GM21515 (cell line): ENCODE results near the gene MKNK1.
"Not testable (repeated sequence)": the region's sequence is repeated elsewhere in the genome, so short reads cannot be mapped to it uniquely, and the experiment has no call there.

Source experiments
- ATAC-seq: cut with Tn5 transposase; IDR thresholded peaks from one replicate; pipeline ENCODE4 v1.9.1; 2021; ENCODE audit not compliant: unreplicated experiment

The MKNK1 gene

DNA sequence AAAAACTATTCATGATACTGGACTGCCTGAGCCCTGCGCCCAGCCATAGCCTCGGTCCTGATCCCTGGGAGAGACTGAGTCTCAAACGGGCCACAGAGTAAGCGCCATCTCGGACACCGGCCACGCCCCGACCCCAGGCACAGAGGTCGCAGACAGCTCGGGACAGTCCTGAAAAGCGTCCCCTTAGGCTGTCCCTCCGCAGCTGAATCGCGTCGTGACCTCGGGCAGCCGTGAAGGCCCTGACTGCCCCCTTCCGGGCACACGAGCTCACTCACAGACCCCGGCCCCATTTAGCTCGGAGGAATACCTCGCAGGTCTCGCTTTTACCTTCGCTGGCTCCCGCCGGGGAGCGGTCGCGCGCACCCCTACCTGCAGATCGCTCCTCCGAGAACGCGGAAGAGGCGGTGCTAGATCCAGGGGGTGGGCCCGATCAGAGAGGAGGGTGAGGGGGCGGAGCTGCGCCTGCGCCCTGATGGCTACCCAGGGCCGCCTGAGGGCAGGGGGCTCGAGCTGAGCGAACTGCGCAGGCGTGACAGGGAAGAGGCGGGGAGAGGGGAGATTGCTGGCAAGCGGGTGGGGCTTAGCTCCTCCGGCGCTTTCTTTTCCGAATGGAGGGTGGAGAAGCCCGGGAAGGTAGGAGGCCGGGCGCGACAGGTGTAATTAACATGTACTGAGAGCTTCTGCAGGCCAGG lies at the start of gene MKNK1:
TSS of gene MKNK1 (minus strand) at position 411 of the 692 bp plus-strand sequence. CDS start 20,941 bp downstream, outside the sequence.
- ATAC-seq = peak; percentile 94

DNA sequence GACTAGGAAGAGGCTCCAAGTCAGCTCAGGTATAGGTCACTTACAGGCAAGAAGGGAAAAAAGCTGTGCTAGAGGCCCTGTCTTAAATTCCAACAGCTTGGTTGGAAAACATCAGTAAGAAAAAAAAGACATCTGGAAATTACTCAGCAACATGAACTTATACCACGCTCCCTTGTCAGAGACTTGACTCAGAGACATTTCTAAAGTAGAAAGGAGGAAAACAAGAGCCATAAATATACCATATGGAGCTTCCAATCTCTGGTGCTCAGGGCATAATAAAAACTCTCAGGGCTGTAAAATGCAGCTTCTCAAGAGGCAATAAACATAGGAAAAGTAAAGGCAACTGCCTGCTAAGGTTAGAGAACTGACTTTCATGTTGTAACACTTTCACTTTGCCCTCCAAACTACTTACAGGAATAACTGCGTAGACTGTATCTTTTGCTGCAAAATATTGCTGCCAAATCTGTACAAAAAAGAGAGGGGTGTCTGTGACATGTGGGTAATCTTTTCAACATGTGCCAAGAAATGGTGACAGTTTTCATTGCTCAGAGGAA lies 49.4 kb upstream of the MKNK1 start:
- no peak for ATAC-seq

DNA sequence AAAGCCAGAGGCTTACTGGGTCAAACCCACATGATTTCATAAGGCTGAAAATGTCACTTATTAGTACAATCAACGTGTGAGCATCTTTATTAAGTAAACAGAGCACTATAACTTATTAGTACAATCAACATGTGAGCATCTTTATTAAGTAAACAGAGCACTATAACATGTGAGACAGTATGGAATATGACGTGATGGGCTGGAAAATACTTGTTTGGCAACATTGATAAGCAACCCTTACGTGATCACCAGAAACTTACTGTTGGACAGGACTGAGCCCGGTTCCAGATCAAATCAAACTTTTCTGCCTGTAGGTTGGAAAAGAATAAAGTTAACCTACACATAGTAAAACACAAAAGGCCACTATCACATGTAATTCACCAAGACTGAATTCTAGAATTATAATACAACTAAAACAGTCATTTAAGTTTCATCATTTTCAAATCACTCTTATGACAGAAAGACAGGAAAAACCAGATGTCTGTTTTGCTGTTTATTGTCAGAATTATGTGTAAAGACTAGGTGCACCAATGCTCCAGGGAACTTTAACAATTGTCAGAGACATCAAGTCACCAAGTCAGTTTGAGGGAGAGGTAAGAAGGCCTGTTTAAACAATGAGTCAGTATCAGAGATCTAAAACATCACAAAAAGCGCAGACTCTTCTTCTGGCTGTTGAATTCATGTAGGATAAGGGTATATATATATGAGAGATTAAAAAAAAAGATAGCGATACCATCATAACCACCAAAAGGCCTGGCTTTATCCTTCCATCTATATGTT lies 48.4 kb upstream of the MKNK1 start:
- no peak for ATAC-seq

DNA sequence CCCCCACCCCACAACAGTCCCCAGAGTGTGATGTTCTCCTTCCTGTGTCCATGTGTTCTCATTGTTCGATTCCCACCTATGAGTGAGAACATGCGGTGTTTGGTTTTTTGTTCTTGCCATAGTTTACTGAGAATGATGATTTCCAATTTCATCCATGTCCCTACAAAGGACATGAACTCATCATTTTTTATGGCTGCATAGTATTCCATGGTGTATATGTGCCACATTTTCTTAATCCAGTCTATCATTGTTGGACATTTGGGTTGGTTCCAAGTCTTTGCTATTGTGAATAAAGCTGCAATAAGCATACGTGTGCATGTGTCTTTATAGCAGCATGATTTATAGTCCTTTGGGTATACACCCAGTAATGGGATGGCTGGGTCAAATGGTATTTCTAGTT lies 47.1 kb upstream of the MKNK1 start:
- ATAC-seq = not testable (repeated sequence)

DNA sequence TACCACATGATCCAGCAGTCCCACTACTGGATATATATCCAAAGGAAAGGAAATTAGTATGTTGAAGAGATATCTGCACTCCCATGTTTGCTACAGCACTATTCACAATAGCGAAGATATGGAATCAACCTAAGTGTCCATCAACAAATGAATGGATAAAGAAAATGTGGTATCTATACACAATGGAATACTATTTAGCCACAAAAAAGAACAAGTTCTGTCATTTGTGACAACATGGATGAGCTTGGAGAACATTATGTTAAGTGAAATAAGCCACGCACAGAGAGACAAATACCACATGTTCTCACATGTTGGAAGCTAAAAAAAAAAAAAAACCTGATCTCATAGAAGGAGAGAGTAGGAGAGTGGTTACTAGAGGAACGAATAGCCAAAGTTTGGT lies 46.4 kb upstream of the MKNK1 start:
- no peak for ATAC-seq

DNA sequence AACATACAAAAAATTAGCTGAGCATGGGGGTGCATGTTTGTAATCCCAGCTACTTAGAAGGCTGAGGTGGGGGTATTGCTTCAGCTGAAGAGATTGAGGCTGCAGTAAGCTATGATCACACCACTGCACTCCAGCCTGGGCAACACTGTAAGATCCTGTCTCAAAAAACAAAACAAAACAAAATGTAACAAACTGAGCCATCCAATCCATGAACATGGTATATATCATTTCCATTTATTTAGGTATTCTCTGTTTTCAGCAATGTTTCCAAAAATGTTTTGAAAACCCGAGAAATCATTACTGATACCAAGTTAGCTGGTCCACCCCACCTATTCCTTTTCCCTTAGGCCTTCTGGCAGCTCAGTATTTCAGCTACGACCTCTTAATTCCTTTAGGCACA lies 45.7 kb upstream of the MKNK1 start:
- ATAC-seq = no peak

DNA sequence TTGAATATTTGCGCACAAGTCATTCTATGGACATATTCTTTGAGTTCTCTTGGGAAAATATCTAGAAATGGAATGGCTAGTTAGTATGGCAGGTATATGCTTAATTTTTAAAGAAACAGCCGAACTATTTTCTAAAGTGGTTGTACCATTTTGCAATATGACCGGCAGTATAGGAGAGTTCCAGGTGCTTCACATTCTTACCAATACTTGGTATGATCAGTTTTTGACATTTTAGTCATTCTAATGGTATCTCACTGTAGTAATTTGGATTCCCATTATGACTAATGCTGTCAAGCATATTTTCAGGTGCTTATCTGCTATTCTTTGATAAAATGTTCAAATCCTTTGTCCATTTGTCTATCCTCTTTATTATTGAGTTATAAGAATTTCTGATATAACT lies 43.5 kb upstream of the MKNK1 start:
- no peak for ATAC-seq

DNA sequence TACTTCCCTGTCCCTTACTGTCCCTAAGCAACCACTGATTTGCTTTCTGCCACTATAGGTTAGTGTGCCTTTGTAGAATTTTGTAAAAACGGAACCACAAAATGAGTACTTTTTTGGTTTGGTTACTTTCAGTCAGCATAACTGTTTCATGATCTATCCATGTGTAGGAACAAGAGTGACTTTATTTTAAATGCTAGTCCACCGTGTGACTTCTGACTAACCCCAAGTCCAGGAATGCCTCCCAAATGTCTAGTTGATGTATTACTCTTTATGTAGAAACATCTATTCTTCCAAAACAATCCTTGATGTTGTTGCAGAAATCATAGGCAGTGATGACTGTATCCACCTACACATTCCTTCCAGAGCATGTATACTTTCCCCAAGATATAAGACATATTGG lies 42.8 kb upstream of the MKNK1 start:
- no peak for ATAC-seq

DNA sequence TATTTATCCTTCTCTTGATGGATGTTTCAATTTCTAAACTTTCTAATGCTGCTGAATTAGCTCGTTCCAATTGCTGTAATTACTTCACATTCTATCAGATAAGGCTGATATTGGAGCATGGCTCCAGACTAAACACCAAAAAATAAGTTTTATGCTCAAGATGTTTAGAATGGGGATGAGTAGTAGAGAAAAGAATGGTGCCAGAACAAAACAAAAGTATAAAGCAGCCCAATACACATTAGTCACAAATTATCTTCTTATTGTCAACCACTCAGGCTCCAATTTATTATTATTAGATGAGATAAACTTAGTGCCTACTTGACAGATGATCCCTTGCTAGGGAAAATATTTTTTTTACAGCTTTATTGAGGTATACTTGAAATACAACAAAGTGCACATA lies 42.3 kb upstream of the MKNK1 start:
- no peak for ATAC-seq

DNA sequence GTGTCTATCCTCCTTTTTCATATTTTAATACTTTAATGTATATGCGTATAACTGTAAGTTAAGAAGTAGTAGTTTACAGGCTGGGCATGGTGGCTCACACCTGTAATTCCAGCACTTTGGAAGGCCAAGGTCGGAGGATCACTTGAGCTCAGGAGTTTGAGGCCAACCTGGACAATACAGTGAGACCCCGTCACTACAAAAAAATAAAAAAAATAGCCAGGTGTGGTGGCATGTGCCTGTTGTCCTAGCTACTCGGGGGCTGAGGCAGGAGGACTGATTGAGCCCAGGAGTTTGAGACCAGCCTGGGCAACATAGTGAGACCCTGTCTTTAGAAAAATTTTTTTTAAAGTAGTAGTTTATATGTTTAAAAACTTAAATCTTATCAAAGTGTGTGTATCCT lies 41.7 kb upstream of the MKNK1 start:
- ATAC-seq = no peak

DNA sequence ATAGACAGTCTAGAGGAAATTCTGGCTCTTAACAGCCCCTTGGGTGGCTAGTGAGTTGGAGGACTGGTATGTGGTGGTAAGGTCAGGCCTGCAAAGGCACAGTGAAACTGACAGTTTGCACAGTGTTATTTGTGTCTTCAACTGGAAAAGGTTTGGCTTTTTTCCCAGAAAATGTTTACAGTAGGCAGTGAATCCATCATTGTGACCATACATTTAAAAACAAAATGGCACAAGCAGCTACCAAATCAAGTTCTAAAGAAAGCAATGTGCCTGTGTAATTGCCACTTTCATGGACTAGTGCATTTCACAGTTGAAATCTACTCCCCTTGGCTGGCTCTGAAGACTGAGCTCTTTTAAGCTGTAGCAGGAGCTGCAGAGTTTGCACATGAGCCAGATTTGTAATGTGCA lies 39.3 kb upstream of the MKNK1 start:
- no peak for ATAC-seq

DNA sequence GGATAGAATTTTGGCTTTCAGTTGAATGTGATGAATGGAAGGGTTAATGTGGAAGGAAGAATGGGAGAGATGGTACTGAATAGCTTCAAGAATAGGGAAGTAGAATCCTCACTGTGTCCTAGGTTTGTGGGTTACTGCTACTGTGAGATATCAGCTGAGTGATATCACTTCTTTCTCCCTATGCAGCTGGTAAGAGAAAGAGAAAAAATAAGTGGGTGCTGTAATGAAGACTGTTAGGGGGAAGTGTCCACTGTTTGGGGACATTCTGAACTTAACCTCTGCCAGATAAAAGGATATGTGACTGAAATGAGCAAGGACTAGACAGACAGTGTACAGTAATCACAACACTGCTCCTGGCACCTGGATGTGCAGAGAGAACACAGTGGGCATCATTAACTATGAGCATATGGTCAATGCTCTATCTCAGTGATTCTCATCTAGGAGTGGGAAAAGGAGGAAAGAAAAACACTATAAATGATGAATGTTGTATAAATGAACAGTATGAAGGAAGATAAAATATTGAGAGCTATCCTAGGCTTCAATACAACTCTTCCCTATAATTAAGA lies 38.1 kb upstream of the MKNK1 start:
- ATAC-seq = no peak

DNA sequence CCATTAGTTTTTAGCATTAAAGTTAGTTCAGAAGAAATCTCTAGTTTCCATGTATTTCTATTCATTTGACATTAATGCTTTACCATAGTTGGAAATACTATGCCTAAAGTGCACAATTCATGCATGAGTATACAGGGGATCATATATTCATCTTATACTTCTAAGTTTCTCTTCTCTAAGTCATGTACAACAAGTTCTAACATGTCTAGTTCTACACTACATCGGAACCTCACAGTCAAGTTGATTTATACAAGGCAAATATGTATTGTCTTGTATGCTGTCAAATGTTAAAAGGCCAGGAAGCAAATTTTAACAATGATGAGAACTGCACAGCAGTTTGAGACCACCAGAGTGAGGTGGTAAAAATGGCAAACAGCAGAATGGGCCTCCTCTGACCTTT lies 35.5 kb upstream of the MKNK1 start:
- ATAC-seq = no peak

DNA sequence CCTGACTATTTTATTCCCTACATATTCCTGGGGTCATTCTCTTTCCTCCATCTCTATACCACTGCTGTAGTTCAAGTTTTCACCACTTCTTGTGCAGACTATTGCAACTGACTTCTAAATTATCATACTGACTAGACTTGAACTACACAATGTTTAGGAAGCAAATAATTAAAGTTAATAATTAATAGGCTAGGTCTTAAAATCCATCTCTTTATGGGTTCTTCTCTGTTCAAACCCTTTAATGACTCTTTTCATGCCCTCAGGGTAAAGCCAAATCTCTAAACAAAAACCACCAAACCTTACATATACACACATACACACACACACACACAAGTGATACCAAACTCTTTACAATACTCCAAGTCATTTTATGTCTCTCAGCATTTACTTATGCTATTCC lies 34.9 kb upstream of the MKNK1 start:
- ATAC-seq = no peak

DNA sequence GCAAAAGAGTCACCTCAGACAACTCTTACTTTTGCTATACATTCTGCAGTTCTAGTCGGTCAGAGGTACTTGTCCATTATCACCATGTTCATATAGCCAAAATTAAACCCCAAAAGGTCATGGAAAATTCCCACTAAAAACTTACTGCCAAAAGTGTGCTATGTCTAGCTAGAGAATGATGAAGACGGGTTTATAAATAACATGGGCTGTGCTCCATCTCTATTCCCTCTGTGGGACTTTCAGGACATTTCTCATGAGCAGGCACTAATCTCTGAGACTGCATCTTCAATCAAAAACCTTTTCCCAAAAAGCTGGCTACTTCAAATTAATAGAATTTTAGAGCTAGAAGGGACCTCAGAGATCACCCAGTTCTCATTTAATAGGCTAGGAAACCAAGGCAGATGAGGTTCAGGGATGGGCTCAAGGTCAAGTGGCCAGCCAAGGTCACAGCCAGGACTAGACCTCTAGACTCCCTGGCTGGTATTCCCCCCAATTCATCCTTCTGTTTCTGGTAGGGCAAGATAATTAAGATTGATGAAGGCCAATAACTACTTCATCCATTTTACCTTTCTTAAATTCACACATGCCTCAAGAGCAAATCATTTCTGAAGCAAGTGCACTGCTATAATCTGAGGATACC lies 33.5 kb upstream of the MKNK1 start:
- ATAC-seq = no peak

DNA sequence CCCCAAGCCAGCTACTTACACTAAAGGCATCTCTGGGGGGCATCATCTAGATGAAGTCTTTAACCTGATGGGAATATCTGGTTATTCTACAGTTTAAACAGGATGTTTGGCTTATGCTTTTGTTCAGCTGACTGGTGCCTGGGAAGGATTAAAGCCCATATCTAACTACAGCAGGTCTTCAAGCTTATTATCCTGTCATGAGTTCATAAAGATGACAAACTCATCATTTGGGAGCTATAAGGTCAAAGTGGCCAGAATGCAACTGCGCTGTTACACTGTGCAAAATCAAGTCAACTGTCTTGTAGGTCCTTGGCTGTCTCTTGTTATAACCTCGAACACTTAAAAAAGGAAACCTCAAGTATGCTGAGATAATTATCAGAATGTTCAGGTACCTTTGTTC lies 31.1 kb upstream of the MKNK1 start:
- no peak for ATAC-seq

DNA sequence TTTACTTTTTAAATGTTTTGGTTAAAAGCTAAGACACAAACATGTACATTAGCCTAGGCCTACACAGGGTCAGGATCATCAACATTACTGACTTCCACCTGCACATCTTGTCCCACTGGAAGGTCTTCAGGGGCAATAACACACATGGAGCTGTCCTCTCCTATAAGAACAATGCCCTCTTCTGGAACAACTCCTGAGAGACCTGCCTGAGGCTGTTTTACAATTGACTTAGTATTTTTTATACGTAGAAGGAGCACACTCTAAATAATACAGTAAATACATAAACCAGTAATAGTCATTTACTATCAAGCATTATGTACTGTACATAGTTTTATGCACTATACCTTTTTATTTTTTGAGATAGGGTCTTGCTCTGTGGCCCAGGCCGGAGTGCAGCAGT lies 26.7 kb upstream of the MKNK1 start:
- no peak for ATAC-seq

DNA sequence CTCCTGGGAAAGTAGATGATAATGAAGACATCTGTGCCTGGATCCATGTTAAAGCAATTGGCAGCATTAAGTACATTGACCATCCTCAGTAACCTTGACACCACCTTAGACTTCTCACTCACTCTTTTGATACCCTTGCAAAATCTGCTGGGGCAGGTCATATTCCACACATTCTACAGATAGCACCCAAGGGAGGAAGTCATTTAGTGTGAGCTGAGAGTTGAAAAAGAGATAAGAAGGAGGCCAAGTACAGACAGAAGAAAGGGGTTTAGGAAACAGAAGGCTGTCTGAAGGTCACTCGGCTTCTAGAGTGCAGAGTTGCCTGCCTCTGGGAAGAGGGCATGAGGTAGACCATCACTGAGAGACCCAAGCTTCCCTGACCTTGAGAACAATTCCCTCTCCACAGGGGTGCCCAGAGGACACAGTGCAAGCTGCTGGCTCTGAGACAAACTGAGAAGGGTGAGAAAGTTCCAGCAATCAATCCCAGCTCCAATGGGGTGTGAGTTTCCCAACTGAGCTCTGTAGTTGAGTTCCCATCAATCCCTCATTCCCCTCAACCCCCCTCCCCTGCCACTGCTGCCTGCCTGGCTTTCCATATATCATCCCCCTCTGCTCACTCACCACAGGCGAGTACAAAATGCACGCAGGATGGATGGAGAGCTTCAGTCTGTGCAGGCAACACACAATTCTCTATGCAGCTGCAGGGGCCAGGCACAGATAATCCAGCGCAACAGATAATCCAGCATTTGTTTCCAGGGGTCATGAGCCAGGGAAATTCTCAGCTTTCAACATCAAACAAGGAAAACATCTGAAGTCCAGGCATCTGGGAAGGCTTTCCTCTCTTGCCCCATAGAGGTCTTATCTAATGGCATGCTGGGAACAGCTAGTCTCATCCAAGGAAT lies 19.9 kb upstream of the MKNK1 start:
- ATAC-seq = no peak

DNA sequence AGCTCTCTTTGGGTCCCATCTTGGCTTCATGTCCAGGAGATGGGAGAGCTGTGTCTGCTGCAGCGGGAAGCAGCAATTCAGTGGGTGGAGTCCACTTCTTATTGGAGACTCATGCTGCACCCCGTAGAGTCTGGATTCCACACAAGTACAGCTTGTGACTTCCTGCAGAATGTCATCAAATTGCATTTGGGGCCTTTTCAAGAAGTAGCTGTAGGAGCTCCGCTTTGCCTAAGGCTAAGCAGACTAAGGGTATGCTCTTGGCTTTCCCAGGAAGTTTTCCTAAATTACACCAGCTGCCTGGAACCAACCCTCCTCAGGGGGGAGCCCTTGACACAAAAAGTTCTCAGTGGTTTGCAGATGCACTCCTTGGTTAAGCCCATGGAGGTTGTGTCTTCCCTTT lies 18.3 kb upstream of the MKNK1 start:
- ATAC-seq = no peak

DNA sequence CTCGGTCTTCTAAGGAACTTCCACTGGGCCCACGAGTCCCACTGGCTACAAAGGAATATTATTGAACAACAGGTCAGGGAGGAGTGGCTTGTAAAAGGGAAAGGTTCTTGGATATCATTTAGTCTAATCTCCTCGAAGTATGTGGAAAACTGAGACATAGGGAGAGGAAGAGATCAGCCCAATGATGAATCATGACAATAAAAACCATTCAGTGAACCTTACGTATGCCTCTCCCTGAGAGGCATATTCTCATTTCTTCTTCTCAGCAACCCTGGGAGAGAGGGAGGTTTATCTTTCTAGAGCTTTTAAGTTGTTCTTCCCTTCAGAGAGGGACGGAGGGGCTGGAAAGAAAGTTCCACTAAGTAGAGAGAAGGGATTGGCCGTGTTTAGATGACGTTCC lies 17.9 kb upstream of the MKNK1 start:
- no peak for ATAC-seq
